T-cell (primary cell): Measurements from ENCODE around the gene BCOR. TPM values are rescaled to one million over a fixed set of nuclear protein-coding genes. Genes with fewer than 3 reads are reported as not detected.

Experiments used
- ATAC-seq, 4 experiments: fragments of 200-7000 bp in 3 of 4; fragments of 150-1000 bp in 1 of 4; cut with Tn5 transposase; replicated peaks in 1 of 4; 1 replicate in 3 of 4; 2 replicates in 1 of 4; pipeline ENCODE4 v1.10.0; 2021; ENCODE audit warnings: moderate library complexity in 3 of 4, mild to moderate bottlenecking in 2 of 4, moderate number of reproducible peaks in 1 of 4
- CTCF ChIA-PET, 2 donors: fragments of 300-600 bp; sonication (Branson Sonifier 250); formaldehyde crosslinking; loops; one replicate each; lab custom pipeline; 2022; ENCODE audit warnings: antibody characterized with exemption in 2 of 2; lab: Charles Lee
- POLR2A ChIA-PET, 2 donors: fragments of 300-600 bp; sonication (Branson Sonifier 250); formaldehyde crosslinking; loops; one replicate each; lab custom pipeline; 2022; ENCODE audit warnings: antibody characterized with exemption in 2 of 2; lab: Charles Lee
- DNase-seq, 35 experiments: peaks; one replicate each; pipeline versions ENCODE4 v3.0.0 to v3.0.0-alpha.2; 2013 to 2023
- H3K27ac ChIP-seq: one replicate; pipeline ENCODE4 v1.5.1; 2013; ENCODE audit warnings: low read length
- H3K27me3 ChIP-seq, 2 experiments: replicated peaks in 1 of 2; 1 replicate in 1 of 2; 2 replicates in 1 of 2; pipeline versions ENCODE4 v1.6.1 to v1.7.0; 2013; ENCODE audit warnings: low read length in 1 of 2, mixed read lengths in 1 of 2; ENCODE audit not compliant: control insufficient read depth in 2 of 2, insufficient read depth in 2 of 2; ENCODE audit errors: extremely low read depth in 1 of 2
- H3K36me3 ChIP-seq, 2 donors: 1 replicate in 1 of 2; 2 replicates in 1 of 2; pipeline versions ENCODE4 v1.6.1 to v1.7.0; 2013; ENCODE audit warnings: low read length in 1 of 2; ENCODE audit not compliant: control insufficient read depth in 2 of 2, insufficient read depth in 1 of 2; ENCODE audit errors: extremely low read depth in 1 of 2
- H3K4me1 ChIP-seq, 2 experiments: 1 replicate in 1 of 2; 2 replicates in 1 of 2; pipeline versions ENCODE4 v1.6.1 to v1.7.0; 2013; ENCODE audit warnings: low read length in 2 of 2, mixed read lengths in 1 of 2; ENCODE audit not compliant: insufficient read depth in 2 of 2, control insufficient read depth in 1 of 2; ENCODE audit errors: extremely low read depth in 1 of 2
- H3K4me3 ChIP-seq, 2 donors: 1 replicate in 1 of 2; 2 replicates in 1 of 2; pipeline versions ENCODE4 v1.5.1 to v1.7.0; 2013; ENCODE audit warnings: mild to moderate bottlenecking in 2 of 2, low read length in 1 of 2, moderate library complexity in 1 of 2; ENCODE audit not compliant: control insufficient read depth in 1 of 2; ENCODE audit errors: extremely low read depth in 1 of 2
- H3K9me3 ChIP-seq: 2 replicates; pipeline ENCODE4 v1.7.0; 2013
- H3K27ac Mint-ChIP-seq, 2 donors: one replicate each; pipeline ENCODE4 v1.8.0; 2020 to 2021; ENCODE audit warnings: mild to moderate bottlenecking in 2 of 2, mixed read lengths in 2 of 2
- H3K27me3 Mint-ChIP-seq, 2 donors: one replicate each; pipeline ENCODE4 v1.8.0; 2021 to 2022; ENCODE audit warnings: mixed read lengths in 2 of 2
- H3K36me3 Mint-ChIP-seq: one replicate; pipeline ENCODE4 v1.8.0; 2021; ENCODE audit warnings: mixed read lengths
- H3K4me1 Mint-ChIP-seq, 3 donors: one replicate each; pipeline ENCODE4 v1.8.0; 2020 to 2022; ENCODE audit warnings: mixed read lengths in 3 of 3, mild to moderate bottlenecking in 1 of 3
- H3K4me3 Mint-ChIP-seq, 3 donors: one replicate each; pipeline ENCODE4 v1.8.0; 2020 to 2022; ENCODE audit warnings: mild to moderate bottlenecking in 3 of 3, mixed read lengths in 3 of 3, moderate library complexity in 3 of 3
- H3K9me3 Mint-ChIP-seq, 3 donors: one replicate each; pipeline ENCODE4 v1.8.0; 2020 to 2022; ENCODE audit warnings: mixed read lengths in 3 of 3
- WGBS: methylation state at CpG from one replicate; pipeline ENCODE4 v1.1.5; 2013; ENCODE audit warnings: missing lambda C conversion rate; ENCODE audit not compliant: insufficient coverage; 5-methylcytosine and 5-hydroxymethylcytosine counted together
- total RNA-seq, 35 experiments: library from RNA in 6 of 35; stranded (reverse) in 6 of 35; fragments of 120-200 nt in 1 of 35; gene quantifications; one replicate each; pipeline versions ENCODE4 v1.2.1 to v1.2.4 and lab custom pipeline; 2013 to 2026

Gene BCOR
- total RNA-seq, 5 donors from 2014 or later (not counting 1 experiment from before 2014, with no cell fraction given) = 24.4 to 49.2 (median 42.2) TPM

- ChIA-PET CTCF (no interaction called here), POLR2A (no interaction called here)
- no peaks in the 10 kb centered on the region for H3K36me3 Mint-ChIP-seq
- H3K27me3 Mint-ChIP-seq = peaks cover 0 to 5% of the 10 kb centered on the region in 2 donors
- no peaks in the 10 kb centered on the region for H3K36me3 ChIP-seq
- no peak overlapping the region for H3K27ac ChIP-seq
- no peaks in the 10 kb centered on the region for H3K27me3 ChIP-seq
- peaks cover 0 to 2% (median 0%) of the 10 kb centered on the region in 3 donors for H3K4me1 Mint-ChIP-seq
- no peaks in the 10 kb centered on the region for H3K9me3 ChIP-seq
- 95% methylated on average over 3 of the region's 6 CpGs for WGBS
- H3K4me3 Mint-ChIP-seq = no peak overlapping the region
- no peak overlapping the region for H3K27ac Mint-ChIP-seq
- DNase-seq = no peak
- H3K9me3 Mint-ChIP-seq = no peaks in the 10 kb centered on the region
- no peak overlapping the region for H3K4me3 ChIP-seq
- no peak for ATAC-seq
- no peaks in the 10 kb centered on the region for H3K4me1 ChIP-seq
Measured at GRCh38 chrX:40117715-40118285, 20.0 kb upstream of the BCOR start.

- Mint-ChIP-seq H3K27me3 (peaks cover 0 to 10% of the 10 kb centered on the region in 2 donors), H3K27ac (no peak overlapping the region), H3K4me1 (peaks cover 0 to 2% (median 0%) of the 10 kb centered on the region in 3 donors), H3K36me3 (no peaks in the 10 kb centered on the region), H3K9me3 (no peaks in the 10 kb centered on the region), H3K4me3 (no peak overlapping the region)
- H3K36me3 ChIP-seq = no peaks in the 10 kb centered on the region
- H3K4me3 ChIP-seq = no peak overlapping the region
- H3K27ac ChIP-seq = no peak overlapping the region
- H3K9me3 ChIP-seq = no peaks in the 10 kb centered on the region
- ChIA-PET CTCF (no interaction called here), POLR2A (interaction anchor here in 1 of 2 donors (0.7 kb wide), 1 partner anchor 150 kb away, joined by 3 read pairs; no protein-coding TSS in a partner anchor)
- ATAC-seq (no peak), DNase-seq (no peak)
- H3K4me1 ChIP-seq = no peaks in the 10 kb centered on the region
- no peaks in the 10 kb centered on the region for H3K27me3 ChIP-seq
- 96% methylated on average over 4 of the region's 9 CpGs for WGBS
Measured at GRCh38 chrX:40116925-40117324, 19.2 kb upstream of the BCOR start.

- no peaks in the 10 kb centered on the region for H3K9me3 Mint-ChIP-seq
- H3K9me3 ChIP-seq = no peaks in the 10 kb centered on the region
- H3K4me1 Mint-ChIP-seq = peaks cover 3 to 8% (median 5%) of the 10 kb centered on the region in 3 donors
- ATAC-seq (no peak), DNase-seq (no peak)
- H3K4me3 Mint-ChIP-seq = no peak overlapping the region
- POLR2A ChIA-PET = interaction anchor here in 1 of 2 donors (0.6 to 0.7 kb wide), 2 partner anchors 47 to 1052 kb away, joined by 3 to 6 read pairs; no protein-coding TSS in a partner anchor
- no peaks in the 10 kb centered on the region for H3K36me3 ChIP-seq
- H3K4me1 ChIP-seq = peaks cover 4 to 10% of the 10 kb centered on the region in 2 experiments
- CTCF ChIA-PET = interaction anchor here in 1 of 2 donors (0.5 kb wide), 1 partner anchor 1001 kb away, joined by 3 read pairs; no protein-coding TSS in a partner anchor
- H3K36me3 Mint-ChIP-seq = no peaks in the 10 kb centered on the region
- WGBS = no CpG with 5 or more reads among the region's 3 CpGs
- H3K27ac Mint-ChIP-seq = no peak overlapping the region
- H3K27ac ChIP-seq = no peak overlapping the region
- no peak overlapping the region for H3K4me3 ChIP-seq
- H3K27me3 Mint-ChIP-seq = peaks cover 0 to 14% of the 10 kb centered on the region in 2 donors
- H3K27me3 ChIP-seq = no peaks in the 10 kb centered on the region
Measured at GRCh38 chrX:40112996-40113395, 15.2 kb upstream of the BCOR start.

GRCh38 chrX:40111868-40112267 lies 14.1 kb upstream of the BCOR start:
- WGBS = 83% methylated on average over 1 of the region's 4 CpGs
- no peak overlapping the region for H3K4me3 Mint-ChIP-seq
- H3K4me1 Mint-ChIP-seq = peaks cover 8 to 13% (median 12%) of the 10 kb centered on the region in 3 donors
- H3K27ac Mint-ChIP-seq = no peak overlapping the region
- H3K9me3 Mint-ChIP-seq = no peaks in the 10 kb centered on the region
- H3K27ac ChIP-seq = no peak overlapping the region
- no peak for ATAC-seq
- H3K9me3 ChIP-seq = no peaks in the 10 kb centered on the region
- H3K4me3 ChIP-seq = no peak overlapping the region
- H3K36me3 Mint-ChIP-seq = no peaks in the 10 kb centered on the region
- H3K36me3 ChIP-seq = no peaks in the 10 kb centered on the region
- ChIA-PET POLR2A (no interaction called here), CTCF (interaction anchor here in 1 of 2 donors (0.6 kb wide), 1 partner anchor 24 kb away, joined by 4 read pairs; no protein-coding TSS in a partner anchor)
- peaks cover 7 to 21% of the 10 kb centered on the region in 2 experiments for H3K4me1 ChIP-seq
- no peak for DNase-seq
- peaks cover 0 to 16% of the 10 kb centered on the region in 2 donors for H3K27me3 Mint-ChIP-seq
- H3K27me3 ChIP-seq = no peaks in the 10 kb centered on the region

GRCh38 chrX:40109288-40110008 lies 11.7 kb upstream of the BCOR start:
- no peaks in the 10 kb centered on the region for H3K27me3 ChIP-seq
- H3K36me3 Mint-ChIP-seq = no peaks in the 10 kb centered on the region
- no peak overlapping the region for H3K27ac Mint-ChIP-seq
- CTCF ChIA-PET = no interaction called here
- 1% methylated on average over 47 of the region's 84 CpGs for WGBS
- H3K4me3 Mint-ChIP-seq = peak overlapping the region in 2 of 3 donors; percentile 28 to 40
- H3K9me3 Mint-ChIP-seq = no peaks in the 10 kb centered on the region
- H3K9me3 ChIP-seq = no peaks in the 10 kb centered on the region
- H3K4me1 ChIP-seq = peaks cover 7 to 28% of the 10 kb centered on the region in 2 experiments
- no peak overlapping the region for H3K27ac ChIP-seq
- ATAC-seq (no peak), DNase-seq (peak in 3 of 35 experiments; percentile 16 to 35 (median 22))
- POLR2A ChIA-PET = no interaction called here
- H3K4me1 Mint-ChIP-seq = peaks cover 10 to 17% (median 15%) of the 10 kb centered on the region in 3 donors
- no peaks in the 10 kb centered on the region for H3K36me3 ChIP-seq
- peaks cover 0 to 18% of the 10 kb centered on the region in 2 donors for H3K27me3 Mint-ChIP-seq
- peak overlapping the region; percentile 33 to 50 for H3K4me3 ChIP-seq

GRCh38 chrX:40108959-40109287 lies 11.2 kb upstream of the BCOR start:
- H3K27me3 ChIP-seq = peaks cover 0 to 1% of the 10 kb centered on the region in 2 experiments
- no peak overlapping the region for H3K27ac ChIP-seq
- ATAC-seq (peak; percentile 55 to 64 (median 60)), DNase-seq (peak in 25 of 35 experiments; percentile 25 to 80 (median 49))
- ChIA-PET POLR2A (no interaction called here), CTCF (no interaction called here)
- peaks cover 10 to 21% (median 15%) of the 10 kb centered on the region in 3 donors for H3K4me1 Mint-ChIP-seq
- H3K36me3 Mint-ChIP-seq = no peaks in the 10 kb centered on the region
- 0% methylated on average over 13 of the region's 48 CpGs for WGBS
- H3K27me3 Mint-ChIP-seq = peaks cover 0 to 18% of the 10 kb centered on the region in 2 donors
- H3K4me3 ChIP-seq = peak overlapping the region; percentile 33 to 50
- no peak overlapping the region for H3K27ac Mint-ChIP-seq
- H3K4me1 ChIP-seq = peaks cover 7 to 32% of the 10 kb centered on the region in 2 experiments
- H3K36me3 ChIP-seq = no peaks in the 10 kb centered on the region
- no peaks in the 10 kb centered on the region for H3K9me3 ChIP-seq
- H3K9me3 Mint-ChIP-seq = no peaks in the 10 kb centered on the region
- H3K4me3 Mint-ChIP-seq = peak overlapping the region in 2 of 3 donors; percentile 59 to 84
